Measurements from ENCODE around the gene BMPER.
A peak's percentile ranks its signal among the peaks of the same experiment; 100 is the strongest.

BMPER gene

DNA sequence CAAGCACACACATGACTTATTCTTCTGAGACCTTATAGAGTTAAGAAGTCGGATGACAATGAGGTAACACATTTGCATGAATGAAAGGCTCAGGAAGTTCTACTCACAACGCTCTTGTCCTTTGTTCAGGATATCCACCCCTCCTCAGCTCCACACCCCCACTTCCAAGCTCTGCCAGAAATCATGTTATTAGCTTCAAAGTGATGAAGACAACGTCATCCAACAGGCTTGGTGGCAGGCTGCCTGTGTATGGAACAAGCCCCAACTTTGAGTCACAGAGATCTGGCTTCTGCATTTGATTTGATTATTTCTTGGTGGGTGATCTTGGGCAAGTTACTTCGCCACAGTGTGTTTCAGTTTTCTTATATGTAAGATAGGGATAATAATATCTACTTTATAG lies 12.4 kb upstream of the BMPER start:
- no peak for DNase-seq

DNA sequence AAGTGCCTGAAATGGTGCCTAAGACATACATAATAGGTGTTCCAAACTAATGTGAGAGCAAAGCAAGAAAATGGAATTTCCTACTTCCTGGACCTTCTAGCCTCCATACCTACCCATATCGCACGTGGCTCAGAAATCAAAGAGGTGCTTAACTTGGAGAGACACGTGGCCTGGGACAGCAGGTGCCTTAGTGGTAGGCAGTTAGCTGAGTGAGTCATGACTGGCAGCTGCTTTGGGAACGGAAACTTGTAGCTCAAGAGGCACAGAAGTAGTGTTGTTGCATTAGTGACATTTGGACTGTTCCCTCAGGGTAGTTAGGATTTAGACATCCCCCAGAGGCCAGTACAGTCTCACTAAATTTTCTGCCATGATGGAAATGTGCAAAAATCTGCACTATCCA lies 12.0 kb upstream of the BMPER start:
- no peak for DNase-seq

DNA sequence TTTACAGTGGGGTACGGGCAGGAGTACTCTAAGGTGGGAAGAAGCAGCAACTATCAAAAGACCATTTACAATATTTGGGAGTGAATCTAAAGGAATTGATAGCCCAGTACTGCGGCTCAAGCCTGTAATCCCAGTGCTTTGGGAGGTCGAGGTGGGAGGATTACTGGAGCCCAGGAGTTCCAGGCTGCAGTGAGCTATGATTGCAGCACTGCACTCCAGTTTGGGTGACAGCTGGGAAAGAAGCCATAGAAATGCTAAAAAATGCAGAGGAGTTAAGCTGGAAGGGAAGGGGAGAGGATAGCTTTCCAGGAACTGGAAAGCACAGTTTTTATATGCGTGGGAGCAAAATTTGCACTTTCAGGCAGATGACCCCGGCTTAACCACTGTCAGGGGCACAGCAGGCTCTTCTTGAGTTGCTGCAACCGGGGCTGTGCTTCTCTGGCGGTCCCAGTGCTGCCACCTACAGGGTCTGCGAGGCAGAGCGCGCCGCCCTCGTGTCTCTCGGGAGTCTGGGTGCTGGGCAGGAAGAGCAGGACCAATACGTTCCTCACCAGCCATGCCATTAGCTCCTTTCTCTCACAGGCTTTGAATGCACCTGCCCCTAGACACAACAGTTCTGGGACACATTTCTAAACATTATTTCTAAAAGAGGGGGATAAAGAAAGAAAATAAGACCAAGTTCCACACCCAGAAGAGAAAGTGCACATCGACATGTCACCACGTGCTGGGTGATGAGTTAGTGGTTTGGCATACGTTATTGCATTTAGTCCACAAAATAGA lies 10.1 kb upstream of the BMPER start:
- DNase-seq, result peak; percentile 56 to 88

DNA sequence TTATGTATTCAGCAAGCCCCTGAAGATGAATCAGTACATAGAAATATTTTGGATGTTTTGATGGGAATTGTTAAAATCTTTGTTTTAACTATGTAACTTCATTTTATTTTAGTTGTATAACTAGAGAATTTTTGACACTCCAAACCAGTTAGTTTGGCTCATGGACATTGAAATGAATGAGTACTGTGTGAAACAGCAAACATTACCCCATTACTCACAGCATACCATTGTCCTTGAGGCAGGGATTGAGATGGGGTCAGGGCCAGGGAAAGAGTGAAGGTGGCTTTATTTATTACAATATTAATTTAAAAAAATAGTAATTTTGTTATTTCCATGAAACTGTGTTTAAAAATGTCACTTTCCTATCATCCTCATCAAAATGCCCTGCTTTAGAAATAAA lies 4.8 kb upstream of the BMPER start:
- no peak for DNase-seq

DNA sequence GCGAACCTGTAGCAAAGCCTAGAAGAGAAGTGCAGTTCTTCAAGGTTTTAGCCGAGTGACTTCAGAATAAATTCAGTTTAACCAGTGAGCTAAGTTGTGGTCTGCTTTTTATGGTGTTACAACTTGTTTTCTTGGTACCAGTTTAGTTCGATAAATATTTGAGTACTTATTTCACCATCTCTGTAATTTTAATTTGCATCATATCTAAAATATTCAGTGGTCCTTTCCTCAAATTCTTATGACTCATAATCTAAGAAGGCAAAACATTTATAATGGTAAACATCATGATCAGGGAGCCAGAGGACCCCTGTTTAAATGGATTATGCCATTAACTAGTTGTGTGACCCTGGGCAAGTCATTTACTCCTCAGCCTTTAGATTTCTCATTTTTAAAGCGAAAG lies 4.1 kb upstream of the BMPER start:
- no peak for DNase-seq

DNA sequence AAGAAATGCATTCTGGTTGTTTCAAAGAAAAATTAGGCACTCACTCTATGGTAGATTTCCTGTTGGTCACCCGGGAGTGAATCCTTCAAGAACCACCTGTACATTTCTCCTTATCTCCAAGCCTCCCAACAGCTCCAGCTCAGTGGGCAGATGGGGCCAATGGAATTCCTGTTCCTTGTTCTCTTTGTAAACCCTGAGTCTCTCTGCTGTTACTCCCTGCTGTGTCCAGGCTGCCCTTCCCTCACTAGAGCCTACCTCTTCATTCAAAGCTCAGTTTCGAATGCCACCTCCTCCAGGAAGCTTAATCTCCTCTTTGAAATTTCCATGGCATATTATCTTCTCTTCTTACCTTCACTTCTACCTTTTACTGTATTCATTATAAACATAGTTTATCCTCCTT lies 3.5 kb upstream of the BMPER start:
- DNase-seq, result no peak

DNA sequence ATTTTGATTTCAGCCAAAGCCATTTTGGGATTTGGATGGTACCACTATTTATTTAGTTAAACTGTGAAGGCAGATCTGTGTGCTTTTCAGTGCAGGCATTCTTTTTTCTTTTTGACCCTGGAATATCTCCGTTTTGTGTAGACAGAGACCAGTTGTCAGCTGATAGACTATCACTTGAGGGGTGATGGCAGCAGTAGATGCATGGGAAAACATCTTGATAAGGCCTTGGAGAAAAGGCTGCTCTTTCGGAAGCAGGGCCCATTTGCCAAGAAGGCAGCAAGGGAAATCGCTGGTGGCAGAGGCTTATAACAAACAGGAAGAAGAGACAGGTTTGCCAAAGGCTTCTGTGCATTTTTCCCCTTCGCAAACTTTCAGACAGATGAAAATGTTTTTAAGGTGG lies 2.6 kb upstream of the BMPER start:
- no peak for DNase-seq

DNA sequence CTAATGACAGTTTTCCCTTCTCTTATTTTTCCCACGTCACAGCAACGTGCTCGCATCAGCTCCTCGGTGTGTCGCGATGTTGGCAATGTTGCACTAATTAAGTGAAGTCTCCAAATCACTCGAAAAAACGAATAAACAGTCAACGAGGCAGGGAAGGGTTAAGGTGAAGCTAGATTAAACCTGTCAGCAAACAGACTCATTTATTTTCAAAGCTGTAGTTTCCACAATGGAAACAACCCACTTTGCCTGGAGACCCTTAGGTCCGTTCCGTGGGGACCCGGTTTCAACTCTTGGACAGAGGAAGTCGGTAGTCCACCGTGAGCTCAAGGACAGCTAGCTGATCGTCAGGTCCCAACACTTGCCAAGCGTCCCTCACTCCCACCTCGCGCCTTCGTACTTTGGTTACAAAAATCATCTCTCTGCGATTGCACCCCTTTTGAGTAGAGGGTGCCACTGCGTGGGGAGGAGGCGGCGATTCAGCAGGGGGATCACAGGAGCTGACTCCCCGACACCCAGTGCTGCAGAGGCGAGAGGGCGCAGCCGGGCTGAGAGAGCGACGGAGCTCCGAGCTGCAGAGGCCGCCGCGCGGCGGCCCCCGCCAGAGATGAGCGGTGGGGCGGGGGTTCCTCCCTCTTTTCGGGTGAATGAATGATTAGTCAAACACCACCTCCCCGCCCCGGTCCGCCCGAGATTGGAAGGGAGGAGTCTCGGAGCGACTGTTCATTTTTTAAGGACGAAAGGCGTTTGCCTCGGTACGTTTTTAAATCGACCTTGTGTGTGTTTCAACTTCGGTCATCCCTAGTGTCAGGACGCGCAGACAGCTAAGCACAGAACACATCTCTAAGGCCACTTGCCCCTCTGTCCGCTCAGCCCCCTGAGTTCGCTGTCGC lies 1.3 kb upstream of the BMPER start:
- DNase-seq, result peak in 1 of 2 experiments; percentile 53

DNA sequence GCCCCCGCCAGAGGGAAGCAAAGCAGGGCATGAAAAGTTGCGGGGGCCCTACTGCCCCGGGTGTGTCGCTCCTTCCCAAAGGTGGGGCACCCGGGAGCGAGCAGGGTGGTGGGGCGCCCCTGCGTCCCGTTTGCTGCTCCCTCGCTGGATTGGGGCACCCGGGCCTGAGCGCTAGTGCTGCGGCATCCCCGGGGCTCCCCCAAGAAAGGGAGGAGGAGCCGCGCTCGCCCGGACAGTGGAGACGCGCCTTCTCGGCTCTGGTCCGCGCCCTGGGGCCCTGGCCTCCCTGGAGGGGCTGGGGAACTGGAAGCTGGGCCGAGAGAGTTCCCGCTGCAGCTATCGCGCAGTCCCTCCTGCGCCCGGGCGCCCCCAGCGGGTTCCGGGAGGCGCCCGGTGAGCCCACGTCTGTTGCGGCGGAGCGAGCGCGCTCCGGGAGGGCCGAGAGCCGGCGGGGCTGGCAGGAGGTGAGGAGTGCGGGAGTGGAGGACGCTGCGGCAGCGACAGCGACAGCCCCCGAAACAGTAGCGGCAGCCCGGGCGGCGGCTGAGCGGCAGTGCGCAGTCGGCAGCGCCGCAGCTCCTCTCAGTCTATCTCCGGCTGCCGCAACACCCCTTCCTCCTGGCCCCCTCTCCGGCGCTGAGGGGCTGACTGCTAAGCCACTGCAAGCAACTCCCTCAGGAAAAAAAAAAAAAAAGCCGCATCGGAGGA lies 504 bp upstream of the BMPER start:
- DNase-seq, result peak; percentile 21 to 69

DNA sequence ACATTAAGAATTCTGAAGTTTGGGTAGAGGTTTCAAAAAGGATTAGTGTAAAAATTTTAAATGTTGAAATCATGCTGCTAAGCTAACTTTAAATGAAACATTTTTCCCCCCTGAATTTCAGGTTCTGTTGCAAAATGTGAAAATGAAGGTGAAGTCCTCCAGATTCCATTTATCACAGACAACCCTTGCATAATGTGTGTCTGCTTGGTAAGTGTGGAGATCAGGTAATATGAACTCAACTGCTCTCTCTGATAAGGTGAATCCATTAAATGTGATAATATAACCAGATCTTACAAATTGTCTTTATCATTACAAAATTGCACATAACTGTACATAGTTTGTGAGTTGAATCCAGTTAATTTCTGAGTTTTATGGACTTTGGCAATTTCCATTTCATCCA lies 1.4 kb downstream of the BMPER start:
- no peak for DNase-seq

DNA sequence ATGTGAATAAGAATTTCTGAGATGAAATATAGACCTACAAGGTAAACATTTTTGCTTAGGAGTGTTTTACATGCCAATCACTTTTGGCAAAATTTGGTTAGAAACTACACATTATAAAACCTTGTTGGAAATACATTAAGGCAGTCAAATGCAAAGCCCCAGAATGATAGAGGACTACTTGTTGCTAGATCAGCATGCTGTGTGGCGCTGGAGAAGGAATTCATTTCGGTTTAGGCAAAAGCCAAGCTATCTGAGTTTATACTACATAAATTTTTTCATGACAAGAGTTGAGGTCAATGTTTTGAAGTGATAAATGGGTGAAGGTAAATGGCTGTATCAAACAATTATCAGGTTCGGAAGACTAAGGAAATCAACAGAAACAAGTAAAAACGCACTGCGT lies 2.3 kb downstream of the BMPER start:
- no peak for DNase-seq

DNA sequence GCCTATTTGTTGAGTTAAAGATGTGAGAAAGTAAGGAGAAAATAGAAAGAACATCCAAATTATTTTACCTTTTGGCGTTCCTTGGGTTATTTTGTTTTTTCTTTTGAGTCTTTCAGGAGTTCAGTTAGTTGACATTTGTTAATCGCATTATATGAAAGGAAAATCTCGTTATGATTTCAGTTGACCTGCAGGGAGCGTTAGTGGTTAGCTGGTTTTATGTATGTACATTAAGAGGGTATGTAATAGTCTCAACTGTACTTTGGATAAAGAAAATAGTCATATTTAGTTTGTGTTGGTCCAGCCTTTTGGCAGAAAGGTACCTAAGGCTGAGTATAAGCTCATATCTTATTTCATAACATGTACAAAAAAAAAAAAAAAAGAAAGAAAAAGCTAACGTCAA lies 4.0 kb downstream of the BMPER start:
- no peak for DNase-seq

DNA sequence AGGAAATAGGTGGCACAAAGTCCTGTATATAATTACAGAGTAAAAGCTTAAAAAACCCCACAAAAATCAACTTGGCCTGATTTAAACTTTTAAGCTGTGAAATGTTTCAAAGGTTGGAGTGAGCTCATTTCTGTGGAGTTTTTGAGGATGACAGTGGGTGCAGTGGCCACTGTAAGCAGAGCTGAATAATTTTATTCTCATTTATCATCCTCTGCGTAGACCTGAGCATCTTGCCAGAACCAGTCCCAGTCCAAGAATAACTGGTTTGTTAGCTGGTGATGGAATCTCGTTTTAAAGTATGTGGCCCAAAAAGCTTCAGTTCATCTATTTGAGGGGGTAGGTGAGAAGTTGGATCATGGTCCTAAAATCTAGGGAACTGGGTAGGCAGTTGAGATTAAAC lies 4.4 kb downstream of the BMPER start:
- DNase-seq, result no peak

DNA sequence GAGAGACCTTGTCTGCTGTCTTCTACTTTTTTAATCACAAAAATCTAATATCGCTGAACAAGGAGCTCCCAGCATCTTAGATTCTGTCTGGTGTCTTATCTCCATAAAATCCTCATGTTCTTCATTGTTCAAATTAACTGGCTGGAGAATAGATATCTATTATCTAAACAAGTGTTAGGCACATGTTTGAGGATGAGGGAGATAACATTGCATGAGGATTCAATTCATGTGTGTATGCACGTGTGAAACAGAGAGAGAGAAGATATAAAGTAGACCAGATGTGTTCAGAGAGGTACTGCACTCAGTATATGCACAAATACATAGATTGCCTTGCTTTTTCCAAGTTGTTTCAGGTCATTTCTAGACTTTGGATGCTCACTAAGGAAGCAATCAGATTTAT lies 5.4 kb downstream of the BMPER start:
- no peak for DNase-seq

DNA sequence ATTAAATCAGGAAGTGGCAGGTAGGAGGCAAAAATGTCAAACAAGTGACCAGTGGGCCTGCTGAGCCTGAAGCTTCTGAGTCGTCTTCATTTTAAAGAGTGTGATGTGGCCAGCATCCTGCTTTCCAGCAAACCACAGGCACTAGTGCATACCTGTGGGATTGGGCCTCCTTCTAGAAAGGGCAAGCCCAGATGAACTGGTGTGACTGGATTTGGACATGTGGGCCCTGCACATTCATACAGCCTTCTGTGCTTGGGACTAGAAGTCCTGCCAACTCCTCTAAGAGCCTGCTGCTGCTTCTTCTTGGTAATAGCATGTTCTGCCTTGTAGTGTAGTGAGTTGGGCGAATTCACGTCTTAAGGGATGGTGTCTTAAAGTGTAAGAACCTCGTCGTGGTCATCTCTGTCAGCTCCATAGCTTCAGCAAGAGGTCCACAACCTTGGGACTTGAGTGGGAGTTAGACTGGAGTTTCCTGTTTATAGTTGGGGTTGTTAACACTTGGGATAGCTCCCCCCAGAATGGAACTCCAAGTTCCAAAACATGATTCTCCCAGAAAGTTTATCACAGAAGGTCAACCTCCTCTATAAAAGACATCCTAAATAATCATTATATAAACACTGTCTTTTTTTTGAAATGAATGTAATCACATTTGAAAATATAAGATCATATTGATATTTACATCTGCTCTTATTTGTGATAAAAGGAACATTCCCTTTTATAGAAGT lies 11.2 kb downstream of the BMPER start:
- no peak for DNase-seq

DNA sequence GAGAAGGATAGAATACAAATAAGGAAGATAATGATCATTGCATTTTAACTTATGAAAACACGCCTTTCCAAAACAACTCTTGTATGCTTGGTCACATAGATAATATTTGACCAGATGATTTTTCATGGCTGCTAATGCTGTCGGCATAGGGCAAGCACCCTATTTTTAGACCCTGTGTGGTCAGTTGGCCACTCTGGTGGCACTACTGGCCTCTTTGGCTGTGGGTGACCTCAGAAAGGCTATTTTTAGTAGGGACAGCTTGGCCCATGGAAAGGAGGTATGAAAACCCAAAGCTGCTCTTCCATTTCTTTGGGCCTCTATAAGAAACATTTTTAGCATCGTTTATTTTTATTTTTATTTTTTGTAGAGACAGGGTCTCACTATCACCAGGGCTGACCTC lies 12.3 kb downstream of the BMPER start:
- no peak for DNase-seq

DNA sequence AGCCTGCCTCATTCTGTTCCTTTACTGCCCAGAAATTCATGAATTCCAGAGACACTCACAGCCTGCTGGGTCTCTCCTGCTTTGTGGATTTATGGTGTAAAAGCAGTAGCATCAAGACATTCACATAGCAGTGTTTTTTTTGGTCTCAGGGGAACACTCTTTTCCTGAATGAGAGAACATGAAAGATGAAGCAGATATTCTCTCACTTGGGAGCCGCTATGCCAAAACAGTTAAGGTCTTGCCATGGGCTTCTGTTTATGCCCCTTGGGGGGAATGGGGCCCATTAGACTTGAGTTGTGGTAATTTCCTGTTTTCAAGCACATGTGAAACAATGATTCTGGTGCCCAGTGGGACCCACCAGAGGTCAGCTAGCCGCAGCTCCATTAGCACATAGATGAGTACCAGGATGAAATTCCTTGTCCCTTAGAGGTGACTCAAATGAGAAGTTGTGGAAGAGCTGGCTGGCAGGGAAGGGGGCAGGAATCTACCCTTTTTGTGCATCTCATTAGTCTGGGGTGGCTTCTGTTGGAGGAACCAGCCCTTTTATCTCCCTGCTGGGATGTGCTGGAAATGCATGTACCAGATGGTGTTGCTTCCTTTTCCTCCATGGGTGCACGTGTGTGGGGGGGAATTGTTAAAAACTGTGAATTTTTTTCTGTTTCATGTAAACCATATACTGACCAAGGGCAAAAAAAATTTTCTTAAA lies 13.3 kb downstream of the BMPER start:
- DNase-seq, result no peak

DNA sequence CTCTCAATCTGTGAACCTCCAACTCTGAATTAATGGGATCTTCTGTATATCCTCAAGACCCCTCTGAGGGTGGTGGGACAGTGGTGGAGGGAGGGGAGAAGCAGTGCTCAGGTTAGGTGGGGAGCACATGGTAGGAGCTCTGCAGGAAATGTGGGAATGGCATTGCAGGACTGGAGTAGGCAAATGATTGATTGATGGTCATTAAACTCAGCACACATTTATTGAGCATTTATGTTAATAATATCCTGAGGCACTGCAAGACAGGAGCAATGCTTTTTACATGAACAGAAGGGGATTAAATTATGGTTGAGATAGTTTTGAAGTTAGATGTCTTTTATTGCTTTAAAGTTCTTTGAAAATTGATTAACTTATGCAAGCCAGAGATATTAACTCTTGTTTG lies 14.1 kb downstream of the BMPER start:
- DNase-seq, result no peak

DNA sequence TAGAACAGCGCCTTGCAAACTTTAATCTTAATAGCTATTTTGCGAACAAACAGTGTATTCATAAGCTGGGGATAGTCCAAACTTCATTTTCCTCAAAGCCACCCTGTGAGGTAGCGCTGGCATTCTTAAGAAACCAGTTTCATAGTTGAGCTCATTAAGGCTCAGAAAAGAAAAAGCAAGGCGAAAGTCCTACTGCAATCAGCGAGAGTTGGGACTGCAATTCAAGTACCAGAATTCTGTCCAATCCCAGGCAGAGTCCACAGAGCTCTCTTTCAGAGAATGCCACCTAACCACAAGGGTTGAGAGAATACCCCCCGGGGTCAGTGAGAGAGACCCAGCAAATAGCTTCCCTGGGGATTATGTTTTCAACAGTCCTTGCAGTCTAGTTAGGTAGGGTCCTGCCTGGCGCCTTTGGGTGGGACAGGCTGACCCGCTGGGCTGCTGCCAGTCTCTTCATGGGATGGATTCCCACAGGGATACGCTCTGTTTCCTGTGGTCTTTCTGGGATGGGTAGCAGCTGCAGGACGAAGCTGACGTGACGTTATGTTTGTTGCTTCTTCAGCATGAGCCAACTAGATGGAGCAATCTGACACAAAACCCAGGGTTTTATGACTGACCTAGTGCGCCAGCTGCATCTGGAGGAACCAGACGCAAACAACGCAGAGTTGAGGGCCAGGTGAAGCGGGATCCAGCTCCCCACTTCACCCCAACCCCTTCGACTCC lies 16.0 kb downstream of the BMPER start:
- peak in 1 of 2 experiments; percentile 11 for DNase-seq

DNA sequence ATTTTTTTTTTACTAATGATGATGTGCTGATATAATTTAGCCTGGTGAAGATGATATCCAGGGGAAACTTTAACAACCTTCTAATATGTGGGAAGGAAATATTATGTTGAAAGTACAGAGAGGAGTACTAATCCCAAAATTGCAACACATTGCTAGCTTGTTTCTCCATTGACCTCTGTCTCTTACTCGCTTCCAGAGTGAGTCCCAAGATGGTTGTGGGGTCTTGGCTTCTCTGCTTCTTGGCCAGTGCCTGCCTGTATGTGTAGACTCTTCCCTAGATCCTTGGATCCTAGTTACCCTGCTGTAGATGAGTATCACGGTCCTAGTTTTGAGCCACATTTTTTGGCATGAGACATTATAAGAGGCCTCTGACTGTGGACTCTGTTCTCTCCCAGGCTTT lies 17.5 kb downstream of the BMPER start:
- no peak for DNase-seq

DNA sequence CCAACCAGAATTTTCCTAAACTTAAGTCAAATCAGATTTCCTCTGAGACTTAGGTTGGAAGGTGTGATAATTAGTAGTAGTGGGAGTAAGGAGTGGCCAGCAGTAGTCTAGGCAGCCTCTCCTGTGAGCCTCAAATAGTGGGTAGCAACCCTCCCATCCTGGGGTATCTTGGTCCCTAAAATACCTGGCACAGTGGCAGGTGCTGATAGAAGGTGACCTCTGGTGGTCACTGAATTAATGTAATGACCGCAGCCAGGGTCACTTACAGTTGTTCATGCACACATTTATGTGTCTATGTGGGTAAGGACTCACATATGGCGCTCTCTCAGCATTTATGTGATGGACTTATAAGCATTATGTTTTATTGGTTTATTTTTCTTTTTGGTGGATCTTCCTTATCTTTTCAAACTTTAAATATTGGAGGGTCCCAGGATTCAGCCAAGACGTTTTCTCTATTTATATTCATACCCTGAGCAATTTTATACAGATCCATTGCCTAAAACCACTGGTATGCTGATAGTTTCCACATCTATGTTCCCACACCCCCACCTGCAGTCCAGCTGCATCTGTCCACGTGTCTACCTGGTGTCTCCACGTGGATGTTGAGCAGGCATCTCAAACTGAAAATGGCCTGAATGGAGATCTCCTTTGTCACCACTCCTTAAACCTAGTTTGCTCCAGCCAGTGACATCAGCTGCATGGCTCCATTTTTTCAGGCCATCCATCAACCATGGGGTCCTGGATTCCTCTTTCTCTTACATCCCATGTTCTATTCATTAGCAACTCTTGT lies 18.3 kb downstream of the BMPER start:
- no peak for DNase-seq
